NCI-H2196 treated with DMSO at 0.1 percent for 48 hours (cell line): ENCODE results near the gene CFAP45.

Experiments used
- DNase-seq: peaks from one replicate; lab custom pipeline; 2025; ENCODE audit not compliant: unreplicated experiment; lab: John Stamatoyannopoulos, UW

CFAP45 gene

DNA sequence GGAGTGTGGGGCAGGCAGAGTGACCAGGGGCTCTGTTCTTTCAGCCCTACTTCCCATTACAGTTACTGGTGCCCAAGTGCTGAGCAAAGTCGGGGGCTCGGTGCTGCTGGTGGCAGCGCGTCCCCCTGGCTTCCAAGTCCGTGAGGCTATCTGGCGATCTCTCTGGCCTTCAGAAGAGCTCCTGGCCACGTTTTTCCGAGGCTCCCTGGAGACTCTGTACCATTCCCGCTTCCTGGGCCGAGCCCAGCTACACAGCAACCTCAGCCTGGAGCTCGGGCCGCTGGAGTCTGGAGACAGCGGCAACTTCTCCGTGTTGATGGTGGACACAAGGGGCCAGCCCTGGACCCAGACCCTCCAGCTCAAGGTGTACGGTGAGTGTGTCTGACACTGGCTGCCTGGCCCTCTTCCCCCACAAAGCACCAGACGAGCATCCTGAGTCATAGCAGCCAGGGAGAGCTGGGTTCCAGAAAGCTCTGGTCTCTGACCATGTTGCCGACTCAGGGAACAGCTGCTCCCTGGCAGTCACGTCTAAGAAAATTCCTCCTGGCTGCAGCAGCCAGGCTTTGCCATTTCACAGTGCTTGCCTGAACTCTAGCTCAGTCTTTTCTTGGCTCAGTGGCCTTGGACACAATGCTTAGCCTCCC is 70.0 kb downstream of the CFAP45 start:
- no peak for DNase-seq

DNA sequence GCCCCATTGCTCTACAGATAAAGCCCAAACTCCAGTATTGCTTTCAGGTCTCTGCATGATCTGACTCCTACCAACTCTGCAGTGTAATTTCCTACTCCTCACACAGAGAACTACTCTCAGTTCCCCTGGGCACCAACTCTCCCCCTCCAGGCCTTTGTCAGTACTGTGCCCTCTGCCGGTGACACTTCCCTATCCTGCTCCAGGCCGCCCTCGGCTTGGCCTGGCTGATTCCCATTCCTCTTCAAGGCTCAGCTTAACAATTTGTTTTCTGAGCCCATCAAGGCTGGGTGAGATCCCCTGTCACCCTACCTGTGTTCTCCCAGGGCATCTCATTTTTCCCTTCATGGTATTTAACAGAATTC is 70.7 kb downstream of the CFAP45 start:
- DNase-seq = no peak

DNA sequence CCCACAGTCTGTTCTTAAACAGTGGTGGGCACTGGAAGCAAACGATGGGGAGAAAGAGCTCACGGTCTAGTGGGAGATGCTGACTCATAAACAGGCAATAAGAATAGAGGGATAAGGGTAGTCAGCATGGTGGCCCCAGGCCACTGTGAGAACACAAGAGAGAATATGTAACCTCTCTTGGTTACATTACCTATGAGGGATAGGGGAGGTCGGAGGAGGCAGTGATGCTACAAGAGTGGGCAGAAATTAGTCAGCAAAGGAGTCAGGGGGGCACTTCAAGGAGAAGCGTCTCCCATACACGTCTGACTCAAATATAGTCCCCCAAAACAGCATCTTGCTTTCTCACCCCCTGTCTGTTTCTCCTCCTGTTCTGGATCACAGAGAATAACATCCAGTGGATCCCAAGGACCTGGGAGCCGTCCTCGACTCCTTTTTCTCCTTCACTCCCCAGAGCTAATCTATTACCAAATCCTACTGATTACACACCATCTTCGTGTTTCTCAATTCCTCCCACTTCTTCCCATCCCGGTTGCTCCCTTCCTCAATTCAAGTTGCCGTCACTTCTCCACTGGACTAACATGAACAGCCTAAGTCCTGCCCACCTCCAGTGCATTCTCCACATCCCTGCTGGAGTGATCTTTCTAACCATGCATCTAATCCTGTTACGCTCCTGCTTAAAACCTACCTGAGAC is 71.2 kb downstream of the CFAP45 start:
- DNase-seq = no peak

DNA sequence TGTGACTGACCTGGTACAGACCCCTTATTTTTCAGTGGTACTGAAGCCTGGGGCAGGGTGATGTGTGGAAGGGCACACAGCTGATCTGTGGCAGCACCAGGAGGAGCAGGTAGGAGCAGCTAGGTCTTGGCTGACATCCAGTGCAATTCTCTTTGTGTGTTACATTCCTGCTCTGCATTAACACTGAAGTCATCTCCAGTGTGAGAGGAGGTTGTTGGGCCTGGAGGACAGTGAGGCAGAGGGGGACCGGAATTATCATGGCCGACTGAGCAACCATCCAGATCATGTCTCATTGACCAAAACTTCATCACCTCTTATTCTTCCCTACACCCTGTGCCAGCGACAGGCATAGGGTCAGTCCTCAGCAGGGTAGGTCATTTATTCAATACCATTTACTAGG is 71.8 kb downstream of the CFAP45 start:
- DNase-seq = no peak

GRCh38 chr1:159827549-159827948 is 72.4 kb downstream of the CFAP45 start:
- no peak for DNase-seq

- no peak for DNase-seq
Observed at GRCh38 chr1:159827102-159827490, 72.9 kb downstream of the CFAP45 start.

DNA sequence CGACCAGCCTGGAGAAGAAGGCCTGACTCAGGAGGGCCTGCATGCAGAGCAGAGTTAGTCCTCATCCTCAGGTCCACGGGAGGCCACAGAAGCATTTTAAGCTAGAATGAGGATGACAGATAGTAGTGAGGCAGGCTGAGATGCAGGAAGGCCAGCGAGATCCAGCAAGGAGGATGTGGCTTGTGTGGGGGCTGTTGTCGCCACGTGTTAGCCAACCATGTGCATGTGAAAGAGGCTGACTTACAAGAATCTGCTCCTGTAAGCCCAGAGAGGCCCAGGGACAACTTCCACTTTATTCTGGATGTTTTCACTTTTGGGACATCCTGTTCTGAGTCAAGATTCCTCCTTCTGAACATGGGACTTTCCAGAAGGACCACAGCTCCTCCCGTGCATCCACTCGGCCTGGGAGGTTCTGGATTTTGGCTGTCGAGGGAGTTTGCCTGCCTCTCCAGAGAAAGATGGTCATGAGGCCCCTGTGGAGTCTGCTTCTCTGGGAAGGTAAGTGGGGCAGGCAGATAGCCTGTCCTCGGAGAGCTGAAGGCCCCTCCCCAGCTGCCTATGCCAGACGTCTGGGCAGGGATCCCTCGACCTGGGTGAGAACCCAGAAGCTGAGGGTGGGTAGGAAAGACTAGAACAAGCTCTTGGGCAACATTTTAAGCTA is 73.4 kb downstream of the CFAP45 start, which contains the start of gene SLAMF8:
TSS of gene SLAMF8 (plus strand) at position 433 of the 661 bp plus-strand sequence. CDS start at position 459, 26 bp downstream.
- DNase-seq = no peak

GRCh38 chr1:159825564-159825963 is 74.4 kb downstream of the CFAP45 start:
- DNase-seq = no peak

DNA sequence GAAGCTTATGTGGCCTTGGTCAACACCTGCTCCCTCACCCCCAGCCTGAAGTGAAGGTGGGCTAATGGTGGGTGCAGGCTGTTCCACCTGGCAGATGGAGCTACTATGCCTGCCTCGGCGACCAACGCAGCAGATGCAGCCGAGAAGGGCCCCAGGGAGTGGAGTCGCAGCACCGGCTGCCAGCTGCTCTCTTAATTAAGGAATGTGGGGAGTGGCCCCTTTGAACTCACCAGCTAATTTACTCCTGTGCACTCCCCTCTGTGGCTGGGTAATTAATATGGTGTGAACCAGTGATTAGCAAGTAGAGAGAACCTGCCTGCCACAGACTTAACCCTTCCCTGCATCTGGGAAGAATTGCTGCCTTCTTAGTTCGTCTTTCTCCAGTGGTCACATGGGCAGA is 76.6 kb downstream of the CFAP45 start:
- DNase-seq = no peak
